GM12873 (cell line): ENCODE results near the gene ZW10.

ENCODE experiments used
- CTCF ChIP-seq: IDR thresholded peaks from 2 replicates; pipeline ENCODE4 v1.5.1; 2012; ENCODE audit warnings: low read depth, mild to moderate bottlenecking, moderate library complexity, low read length, control low read depth; ENCODE audit not compliant: insufficient read depth; ENCODE audit errors: missing control alignments

The ZW10 gene

GRCh38 chr11:113723787-113724186, 49.7 kb downstream of the ZW10 start:
- no peak for TF ChIP-seq CTCF

- no peak for TF ChIP-seq CTCF
These were observed 50.6 kb downstream of the ZW10 start for GRCh38 chr11:113722934-113723333.

GRCh38 chr11:113722221-113722620, 51.3 kb downstream of the ZW10 start:
- TF ChIP-seq CTCF: no peak

- TF ChIP-seq CTCF: no peak
These were observed 51.9 kb downstream of the ZW10 start for GRCh38 chr11:113721462-113722066.

- TF ChIP-seq CTCF: no peak
These were observed 57.4 kb downstream of the ZW10 start for GRCh38 chr11:113715882-113716625.

- TF ChIP-seq CTCF: no peak
These were observed 58.2 kb downstream of the ZW10 start for GRCh38 chr11:113715273-113715672.

GRCh38 chr11:113710989-113711388, 62.5 kb downstream of the ZW10 start:
- TF ChIP-seq CTCF: no peak
